SIG-M5 (cell line): Measurements from ENCODE around the gene YWHAB.
"Not testable (repeated sequence)": the region's sequence is repeated elsewhere in the genome, so short reads cannot be mapped to it uniquely, and the experiment has no call there.

Experiments
- DNase-seq: peaks from one replicate; lab custom pipeline; 2025; lab: John Stamatoyannopoulos, UW

Gene YWHAB

DNA sequence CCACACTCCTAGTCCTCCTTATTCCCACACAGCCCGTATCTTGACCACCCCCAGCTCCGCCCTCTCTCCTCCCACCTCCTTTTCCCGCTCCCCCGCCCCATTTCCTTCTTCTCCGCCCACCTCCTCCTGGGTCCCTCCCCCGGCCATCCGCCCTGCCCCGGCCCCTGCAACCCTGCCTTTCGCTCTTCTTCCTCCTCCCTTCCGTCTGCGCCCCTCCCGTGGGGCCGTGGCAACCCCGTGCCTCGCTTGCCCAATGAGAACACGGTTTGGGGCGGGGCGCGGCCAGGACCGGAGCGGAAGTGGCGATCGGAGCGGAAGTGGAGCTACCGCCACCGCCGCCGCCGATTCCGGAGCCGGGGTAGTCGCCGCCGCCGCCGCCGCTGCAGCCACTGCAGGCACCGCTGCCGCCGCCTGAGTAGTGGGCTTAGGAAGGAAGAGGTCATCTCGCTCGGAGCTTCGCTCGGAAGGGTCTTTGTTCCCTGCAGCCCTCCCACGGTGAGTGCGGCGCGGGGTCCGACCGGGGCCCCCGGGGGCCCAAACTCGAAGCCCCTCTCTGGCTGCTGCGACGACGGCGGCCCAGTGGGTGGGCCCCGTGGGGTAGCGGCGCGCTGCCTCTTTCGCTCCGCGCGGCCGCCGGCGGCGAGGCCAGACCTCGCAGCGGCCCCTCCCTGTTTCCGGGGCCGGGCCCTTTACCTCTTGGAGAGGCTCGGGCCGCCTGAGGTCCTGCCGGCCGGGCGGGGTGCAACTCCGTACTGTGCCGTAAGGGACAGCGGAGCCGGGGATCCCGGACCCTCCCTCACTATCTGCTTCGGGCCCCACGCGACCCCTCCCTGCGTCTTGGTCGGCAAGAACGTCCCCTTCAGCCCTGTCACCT is at the start of gene YWHAB:
YWHAB (plus strand) TSS at position 314 of the 874 bp plus-strand sequence. CDS start 15,829 bp downstream, outside the sequence.
- DNase-seq, result peak; percentile 77

DNA sequence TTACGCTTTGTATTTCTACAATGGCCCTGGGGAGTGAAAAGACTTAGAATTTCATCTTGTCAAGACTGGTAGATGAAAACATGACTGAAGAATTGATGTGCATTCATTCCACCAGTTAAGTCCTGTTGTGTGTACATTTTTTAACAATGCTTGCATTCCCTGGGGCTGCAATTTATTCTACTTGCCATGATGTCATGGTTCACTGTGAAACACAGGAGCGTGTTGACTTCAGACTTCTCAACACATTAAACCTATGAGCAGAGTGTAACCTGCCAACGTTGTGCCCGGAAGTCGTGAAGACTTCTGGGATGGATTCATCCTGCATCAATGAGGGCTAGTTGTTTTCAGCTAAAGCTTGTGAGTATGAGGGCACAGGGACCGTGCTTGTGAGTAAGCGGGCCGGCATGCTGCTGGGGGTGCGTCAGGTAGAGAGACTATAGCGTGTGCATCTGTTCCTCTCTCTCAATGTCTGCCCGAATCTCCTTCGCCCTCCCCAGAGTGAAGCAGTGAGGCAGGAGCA is 48.8 kb upstream of the YWHAB start:
- no peak for DNase-seq

DNA sequence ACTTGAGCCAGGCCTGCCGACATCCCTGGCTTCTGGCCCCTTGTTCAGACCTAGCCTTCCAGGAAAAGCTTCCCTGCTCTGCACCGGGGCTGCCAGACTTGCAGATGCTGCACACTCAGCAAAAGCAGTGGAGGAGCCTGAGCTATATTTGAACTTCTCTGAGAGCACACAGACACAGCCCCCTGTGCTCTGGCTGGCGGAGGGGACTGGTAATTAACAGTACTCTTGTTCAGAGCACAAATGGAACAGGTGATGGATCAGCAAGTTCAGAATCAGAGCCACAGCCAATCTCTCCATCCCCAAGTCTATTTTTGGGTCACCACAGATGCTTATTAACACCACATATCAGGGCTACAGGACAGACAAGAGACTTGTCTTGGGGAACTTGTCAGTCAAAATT is 47.6 kb upstream of the YWHAB start:
- no peak for DNase-seq

DNA sequence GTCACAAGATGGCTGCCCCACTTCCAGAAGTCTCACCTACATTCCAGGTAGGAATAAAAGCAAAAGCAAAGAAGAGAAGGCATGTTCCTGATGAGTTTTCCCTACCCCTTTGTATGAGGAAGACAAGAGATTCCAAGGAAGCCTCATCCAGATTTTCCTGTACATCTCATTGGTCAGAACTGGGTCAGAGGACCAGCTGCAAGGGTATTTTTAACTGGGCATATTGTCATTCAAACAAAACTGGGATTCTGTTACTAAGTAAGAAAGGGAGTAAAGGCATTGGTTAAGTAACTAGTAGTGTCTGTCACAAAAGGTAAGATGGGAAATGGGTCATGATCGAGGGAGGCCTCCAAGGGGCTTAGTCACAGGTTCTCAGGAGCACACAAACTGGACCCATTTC is 47.0 kb upstream of the YWHAB start:
- no peak for DNase-seq

DNA sequence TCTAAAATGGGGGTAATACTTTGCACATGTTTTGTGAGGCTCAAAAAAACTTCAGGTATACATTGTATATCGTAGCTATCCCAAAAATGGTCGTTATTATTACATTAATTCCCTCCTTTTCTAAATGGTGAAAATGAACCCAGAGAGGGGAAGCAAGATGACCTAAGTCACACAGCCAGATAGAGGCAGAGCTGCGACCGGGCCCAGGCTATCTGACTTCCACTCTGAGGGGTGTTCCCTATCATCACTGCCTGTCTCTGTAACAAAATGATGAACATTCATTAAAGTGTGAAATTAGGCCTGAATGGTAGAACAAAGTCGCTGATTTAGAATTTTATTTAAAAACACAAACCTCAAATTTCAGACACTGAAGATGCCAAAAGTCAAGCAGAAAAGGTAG is 46.0 kb upstream of the YWHAB start:
- DNase-seq, result no peak

DNA sequence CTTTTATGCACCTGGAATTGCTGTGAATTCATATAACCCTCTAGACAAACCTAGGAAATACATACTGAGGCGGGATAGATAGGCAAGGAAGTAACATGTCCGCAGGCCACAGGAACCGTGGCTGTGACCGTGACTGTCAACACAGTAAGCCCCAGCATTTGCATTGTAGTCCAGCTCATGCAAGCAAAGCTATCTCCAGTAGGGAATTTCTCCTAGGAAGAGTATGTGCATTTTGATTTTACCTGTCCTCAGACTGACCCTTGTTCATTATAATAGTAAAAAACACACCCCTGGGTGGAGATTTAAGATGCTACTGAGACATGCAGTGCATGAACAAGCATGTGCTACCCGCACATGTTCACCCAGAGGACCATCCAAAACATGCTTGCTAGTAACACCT is 44.7 kb upstream of the YWHAB start:
- no peak for DNase-seq

DNA sequence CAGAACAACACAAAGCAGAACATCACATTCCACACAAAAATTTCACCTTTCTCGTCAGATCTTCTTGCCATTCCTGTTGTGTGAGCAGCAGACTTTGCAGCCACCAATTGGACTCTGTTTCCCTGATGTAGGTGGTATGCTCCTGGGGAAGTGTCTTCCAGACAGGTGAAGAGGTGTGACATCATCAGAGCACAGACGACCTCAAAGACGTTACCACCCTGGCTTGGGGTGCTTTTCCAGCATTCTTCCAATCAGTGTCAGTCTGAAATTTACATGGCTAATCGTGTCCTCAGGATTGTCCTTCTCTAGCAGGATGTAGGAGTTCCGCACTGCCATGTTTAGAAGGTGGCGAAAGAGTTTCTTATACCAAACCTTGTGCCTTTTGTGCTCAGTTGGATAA is 43.5 kb upstream of the YWHAB start:
- no peak for DNase-seq

DNA sequence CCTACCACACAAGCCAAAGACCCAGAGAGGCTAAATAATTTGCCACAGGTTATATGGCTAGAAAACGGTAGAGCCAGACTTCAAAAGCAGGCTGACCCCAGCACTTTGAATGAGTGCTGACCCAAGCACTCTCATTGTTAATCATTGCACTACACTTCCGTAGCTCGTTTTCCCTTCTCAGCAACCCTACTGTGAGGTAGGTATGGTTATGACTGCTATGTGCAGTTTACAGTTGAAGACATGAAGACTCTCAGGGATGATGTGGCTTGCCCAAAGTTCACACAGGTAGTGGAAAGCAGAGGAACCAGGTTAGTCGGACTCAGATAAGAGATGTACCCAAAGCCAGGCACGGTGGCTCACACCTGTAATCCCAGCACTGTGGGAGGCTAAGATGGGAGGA is 41.6 kb upstream of the YWHAB start:
- DNase-seq, result no peak

DNA sequence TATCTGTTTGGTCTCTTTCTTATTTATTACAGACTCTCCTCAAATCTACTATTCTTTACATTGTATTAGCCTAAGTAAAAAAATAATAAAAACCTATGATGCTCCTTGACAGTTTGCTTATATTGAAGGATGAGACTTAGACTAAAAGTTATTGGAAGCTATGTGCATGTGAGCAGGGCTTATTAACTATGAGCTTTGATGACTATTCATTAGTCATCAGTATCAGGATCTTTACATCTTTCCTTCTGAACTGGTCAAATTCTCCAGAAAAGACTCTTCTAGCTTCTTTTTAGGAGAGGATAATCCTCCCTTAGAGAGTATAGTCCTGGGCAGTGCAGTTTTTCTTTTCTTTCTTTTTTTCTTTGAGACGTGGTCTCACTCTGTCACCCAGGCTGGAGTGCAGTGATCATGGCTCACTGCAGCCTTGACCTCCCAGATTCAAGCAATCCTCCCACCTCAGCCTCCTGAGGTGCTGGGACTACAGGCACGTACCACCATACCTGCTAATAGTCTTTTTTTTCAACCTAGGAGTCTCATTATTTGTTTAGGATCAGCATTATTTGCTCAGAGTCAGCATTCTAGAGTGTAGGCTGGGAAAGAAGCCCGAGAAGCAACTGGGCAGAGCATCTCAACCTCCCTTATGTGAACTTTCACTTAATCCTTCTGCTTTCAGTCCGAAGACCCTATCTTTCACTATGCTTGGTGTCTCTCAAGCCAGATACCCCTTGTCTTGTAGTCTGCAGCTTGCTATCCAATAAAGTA is 37.1 kb upstream of the YWHAB start:
- DNase-seq, result no peak

DNA sequence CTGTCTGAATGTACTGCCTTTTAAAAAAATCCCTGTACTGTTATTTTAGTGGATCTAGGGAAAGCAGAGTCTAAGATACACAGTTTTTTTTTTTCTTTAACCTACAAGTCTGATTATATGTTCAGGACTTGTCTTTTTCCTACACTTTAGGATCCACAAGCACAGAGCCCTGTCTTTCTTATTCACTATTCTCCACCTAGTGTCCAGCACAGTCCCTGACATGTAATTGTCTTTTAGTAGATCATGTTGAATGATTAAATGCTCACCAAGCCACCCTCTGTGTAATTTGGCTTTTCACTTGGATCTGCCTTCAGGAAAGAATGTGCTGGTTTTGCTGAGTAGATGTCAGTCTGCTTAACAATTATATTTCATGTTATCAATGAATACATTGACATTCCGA is 35.8 kb upstream of the YWHAB start:
- no peak for DNase-seq

DNA sequence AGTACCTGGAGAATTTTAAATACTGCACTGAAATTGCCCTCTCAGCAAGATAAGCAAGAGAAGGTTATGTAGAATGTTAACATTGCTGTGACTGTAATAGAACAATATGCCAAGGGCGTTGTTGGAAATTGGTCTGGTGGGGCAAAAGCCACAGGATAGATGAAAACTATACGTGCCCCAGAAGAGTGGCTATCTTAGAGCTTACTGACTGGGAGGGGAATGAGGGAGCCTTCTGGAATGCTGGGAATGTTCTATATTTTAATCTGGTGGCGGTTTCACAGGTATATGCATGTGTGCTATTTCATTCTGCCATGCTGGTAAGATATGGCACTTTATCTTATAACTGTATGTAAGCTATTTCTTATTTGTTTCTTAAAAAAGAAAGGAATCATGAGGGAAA is 35.2 kb upstream of the YWHAB start:
- no peak for DNase-seq

DNA sequence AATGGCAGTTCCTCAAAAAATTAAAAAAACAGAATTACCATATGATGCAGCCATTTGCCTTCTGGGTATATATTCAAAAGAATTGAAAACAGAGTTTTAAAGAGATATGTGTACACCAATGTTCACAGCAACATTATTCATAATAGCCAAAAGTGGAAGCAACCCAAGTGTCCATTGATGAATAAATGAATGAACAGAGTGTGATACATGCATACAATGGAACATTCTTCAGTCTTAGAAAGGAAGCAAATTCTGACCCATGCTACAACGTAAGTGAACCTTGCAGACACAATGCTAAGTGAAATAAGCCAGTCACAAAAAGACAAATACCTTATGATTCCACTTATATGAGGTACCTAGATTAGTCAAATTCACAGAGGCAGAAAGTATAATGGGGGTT is 34.7 kb upstream of the YWHAB start:
- DNase-seq, result no peak

DNA sequence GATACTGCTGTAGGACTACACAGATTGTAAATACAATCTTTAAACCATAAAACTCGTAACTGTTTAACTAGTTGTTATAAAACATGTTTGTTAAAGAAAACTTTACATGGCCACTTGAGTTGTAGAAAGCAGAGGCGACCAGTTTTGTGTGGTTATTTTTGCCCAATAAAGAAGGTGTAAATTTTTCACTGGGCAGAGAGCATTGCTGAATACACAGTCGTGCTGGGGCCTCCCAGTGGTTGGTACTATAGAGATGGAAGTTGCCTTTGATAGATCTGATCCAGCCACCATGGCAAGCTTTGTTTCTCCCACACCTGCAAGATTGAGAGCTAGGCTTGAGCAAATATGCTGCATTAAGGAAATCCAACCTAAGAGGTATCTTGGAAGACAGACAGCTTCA is 34.0 kb upstream of the YWHAB start:
- DNase-seq, result no peak

DNA sequence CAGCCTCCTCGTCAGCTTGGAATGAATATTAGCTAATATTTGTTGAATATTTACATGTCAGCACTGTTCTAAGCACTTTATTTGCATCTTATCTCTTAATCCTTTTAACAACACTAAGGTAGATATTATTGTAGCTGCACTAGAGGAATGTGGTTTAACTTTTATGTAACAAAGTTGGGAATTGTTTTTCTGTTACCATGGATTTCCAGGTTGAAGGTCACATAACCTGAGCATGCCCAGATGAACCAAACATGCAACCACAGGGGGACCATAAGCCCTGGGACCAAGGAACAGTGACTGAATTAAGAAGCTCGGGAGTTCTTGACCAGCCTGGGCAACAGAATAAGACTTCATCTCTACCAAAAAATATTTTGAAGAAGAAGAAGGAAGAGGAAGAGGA is 29.1 kb upstream of the YWHAB start:
- no peak for DNase-seq

DNA sequence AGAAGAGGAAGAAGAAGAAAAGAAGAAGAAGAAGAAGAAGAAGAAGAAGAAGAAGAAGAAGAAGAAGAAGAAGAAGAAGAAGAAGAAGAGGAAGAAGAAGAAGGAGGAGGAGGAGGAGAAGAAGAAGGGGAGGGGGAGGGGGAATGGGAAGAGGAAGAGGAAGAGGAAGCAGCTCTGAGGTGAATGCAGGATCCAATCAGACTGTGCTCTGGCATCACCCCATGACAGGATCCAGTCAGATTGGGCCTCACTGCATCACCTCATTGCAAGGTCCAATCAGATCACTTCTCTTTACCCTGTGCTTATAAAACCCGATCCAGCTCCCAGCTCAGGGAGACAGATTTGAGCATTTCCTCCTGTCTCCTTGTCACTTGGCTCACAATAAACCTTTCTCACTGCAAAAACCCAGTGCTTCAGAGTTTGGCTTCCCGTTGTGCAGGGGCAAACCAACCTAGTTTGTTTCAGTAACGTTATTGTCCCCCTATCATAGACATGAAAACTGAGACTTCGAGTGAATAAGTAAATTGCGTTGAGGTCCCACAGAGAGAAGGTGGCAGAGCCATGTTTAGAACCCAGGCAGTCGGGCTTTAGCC is 28.6 kb upstream of the YWHAB start:
- DNase-seq, result no peak

DNA sequence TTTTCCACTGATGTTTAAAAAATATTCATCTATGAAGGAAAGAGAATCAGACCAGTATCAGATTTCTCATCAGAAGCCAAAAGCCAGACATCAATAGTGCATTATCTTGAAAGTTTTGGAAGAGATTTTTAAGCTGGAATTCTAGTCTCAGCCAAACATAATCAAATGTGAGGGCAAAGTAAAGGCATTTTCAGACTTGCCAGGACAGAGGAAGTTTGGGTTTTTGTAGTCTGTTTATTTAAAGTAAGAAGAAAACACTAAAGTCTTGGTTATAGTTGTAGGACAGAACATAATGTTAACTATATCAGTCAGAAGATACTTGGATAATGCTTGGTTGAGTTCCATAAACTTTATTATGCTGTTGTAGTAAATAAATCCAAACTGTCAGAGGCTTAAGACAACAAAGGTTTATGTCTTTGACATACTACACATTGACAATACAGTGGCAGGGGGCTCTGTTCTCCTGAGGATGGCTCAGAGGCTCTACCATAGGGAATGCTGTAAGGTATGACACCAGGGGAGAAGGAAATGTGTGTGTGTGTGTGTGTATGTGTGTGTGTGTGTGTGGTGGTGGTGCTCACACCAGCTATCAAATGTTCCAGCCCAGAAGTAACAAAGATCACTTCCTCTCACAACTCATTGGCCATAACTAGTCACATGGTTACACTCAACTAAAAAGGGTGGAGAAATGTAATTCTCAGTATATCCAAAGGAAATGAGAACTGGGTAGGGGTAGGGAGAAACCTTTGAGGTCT is 26.7 kb upstream of the YWHAB start:
- DNase-seq, result no peak

DNA sequence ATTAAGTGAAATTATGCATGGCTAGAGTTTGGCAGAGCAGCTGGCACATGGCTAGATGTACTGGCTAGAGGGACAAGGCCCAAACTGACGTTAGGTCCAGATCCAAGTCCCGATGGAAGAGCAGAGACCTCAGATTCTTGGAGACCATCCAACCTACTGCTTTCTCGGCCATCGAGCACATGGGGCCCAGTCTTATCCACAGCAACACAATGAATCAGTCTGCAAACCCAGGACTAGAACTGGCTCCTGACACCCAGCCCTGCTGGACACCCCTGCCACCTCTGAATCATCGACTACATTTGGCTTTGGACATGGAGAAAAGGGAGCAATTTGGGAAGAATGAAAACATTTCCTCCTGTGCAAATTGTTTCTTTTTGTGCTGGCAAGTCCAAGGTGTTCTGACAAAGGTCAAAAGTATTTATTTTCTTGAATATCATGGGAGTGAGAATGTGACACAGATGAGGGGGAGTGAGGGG is 23.9 kb upstream of the YWHAB start:
- DNase-seq, result no peak

DNA sequence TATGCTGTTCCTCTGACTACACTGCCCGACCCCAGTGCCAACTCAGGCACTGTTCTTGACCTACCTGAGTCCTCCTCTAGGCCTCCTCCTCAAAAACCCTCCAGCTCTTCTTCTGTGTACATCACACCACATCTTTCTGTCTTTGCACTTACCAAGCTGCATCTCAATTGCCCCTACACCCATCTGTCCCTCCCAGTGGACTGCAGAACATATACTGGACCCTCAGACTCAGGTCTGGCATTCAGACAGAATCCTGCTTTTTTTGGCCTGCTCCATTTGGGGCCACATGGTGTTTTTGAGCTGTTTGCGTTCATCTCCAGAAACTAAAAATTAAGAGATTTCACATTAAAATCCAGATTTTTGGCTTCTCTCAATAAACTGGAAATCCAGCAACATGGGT is 23.2 kb upstream of the YWHAB start:
- no peak for DNase-seq

DNA sequence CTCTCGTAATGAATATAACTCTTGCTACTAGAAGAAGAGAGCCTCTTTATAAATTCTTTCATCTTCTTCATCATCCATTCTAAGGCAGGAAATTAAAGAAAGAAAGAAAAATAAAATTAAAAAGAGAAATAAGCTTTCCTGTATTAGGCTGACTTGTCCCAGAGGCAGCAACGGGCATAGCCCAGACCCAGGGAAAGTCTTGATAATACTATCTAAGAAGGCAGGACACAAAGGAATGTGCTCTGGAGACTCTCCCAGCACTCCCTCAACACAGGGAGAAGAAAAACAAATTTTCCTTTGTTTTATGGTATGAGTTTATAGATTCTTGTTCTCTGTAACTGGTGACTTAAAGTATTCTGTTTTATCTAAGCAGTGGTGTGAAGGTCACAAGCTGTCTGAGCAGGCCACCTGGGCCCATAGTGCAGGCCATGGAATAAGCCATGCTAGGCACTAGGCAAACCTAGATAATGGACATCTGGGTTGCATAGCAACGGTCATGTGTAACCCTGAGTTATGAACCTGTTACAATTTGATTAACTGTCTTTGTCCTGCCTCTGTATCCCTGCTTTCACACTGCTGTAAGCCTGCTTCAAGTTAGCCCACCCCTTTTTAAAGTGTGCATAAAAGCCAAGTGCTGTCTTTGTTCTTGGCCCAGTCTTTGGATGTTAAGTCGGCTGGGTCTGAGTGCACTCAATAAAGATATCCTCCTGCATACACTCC is 22.0 kb upstream of the YWHAB start:
- DNase-seq, result not testable (repeated sequence)

DNA sequence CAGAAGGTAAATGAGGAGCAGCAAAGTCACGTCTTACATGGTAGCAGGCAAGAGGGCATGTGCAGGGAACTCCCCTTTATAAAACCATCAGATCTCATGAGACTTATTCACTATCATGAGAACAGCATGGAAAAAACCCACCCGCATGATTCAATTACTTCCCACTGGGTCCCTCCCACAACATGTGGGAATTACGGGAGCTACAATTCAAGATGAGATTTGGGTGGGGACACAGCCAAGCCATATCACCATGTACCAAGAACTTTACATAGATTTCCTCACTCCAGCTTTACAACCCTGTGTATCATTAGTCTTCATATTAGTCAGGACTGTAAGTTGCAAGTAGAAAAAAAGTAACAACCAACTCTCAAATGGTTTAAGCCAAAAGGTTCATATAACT is 21.0 kb upstream of the YWHAB start:
- DNase-seq, result not testable (repeated sequence)

DNA sequence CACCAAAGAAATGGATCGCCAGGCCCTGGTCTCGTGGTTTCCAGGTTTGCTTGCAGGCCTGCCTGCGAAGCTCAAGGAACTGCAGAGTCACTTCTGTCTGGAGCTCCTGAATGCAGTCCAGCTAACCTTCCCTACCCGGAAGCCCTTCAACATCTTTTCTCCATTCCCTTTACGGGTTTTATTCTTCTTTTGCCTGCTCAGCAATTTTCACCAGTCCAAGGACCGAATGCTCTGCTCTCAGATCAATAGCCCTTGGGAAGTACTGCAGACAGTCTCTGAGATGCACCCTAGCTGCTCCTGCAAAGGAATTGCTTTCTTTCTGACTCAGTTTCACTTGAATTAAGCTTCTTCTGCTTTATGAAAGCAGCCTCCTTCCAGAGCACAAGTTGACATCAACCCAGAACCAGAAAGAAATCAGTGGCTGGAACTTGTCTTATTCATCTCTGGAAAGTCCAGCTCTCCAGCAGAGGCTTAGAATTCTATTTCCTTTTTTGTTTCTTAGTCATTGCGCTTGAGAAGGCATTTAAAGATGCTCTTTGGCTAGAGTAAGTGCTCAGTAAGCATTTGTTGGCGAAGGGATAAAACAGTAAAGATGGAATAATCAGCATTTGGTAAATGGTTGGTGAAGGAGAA is 18.7 kb upstream of the YWHAB start:
- no peak for DNase-seq
